GM21423 (cell line): ENCODE results near the gene TEX2.

ENCODE experiments used
- ATAC-seq: cut with Tn5 transposase; IDR thresholded peaks from one replicate; pipeline ENCODE4 v1.9.1; 2021; ENCODE audit warnings: mild to moderate bottlenecking, moderate library complexity; ENCODE audit not compliant: unreplicated experiment

Gene TEX2

GRCh38 chr17:64270885-64271284 lies 7.8 kb upstream of the TEX2 start:
- no peak for ATAC-seq

- no peak for ATAC-seq
These were observed 6.9 kb upstream of the TEX2 start for GRCh38 chr17:64269687-64270649.

- no peak for ATAC-seq
These were observed 1.8 kb upstream of the TEX2 start for GRCh38 chr17:64264891-64265290.

- ATAC-seq, result peak; percentile 28
These were observed 661 bp downstream of the TEX2 start for GRCh38 chr17:64262198-64262999.

DNA sequence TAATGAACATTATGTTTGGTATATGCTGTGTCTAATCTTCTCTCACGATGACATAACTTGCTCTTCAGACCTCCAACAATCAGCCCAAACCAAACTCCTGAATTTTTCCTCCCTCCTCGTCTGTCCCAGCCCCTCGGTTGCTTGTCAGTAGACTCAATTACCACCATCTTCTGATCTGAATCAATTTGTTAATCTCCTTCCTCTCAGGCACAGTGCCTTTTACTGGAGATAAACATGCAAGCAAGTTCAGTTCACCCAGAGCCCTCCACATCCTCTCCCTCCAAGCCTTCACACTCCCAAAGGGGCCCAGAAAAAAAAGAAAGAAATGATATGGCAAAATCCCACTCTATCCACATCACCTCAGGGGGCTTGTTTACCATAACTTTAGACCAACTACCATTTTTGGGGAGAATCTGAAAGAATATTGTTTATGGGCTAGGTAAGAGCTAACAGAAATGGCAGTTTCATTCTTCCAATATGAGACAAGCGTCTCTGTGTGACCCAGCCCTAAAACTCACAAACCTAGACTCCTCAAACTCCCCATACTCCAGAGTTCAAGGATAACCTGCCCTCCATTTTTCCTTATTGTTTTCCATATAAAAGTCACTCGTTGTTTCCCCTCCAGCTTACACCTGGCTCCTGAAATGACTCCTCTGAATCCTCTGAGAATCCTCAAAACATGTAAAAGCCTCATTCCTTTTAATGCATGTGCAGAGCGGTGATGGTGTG lies 1.5 kb downstream of the TEX2 start:
- no peak for ATAC-seq

- no peak for ATAC-seq
These were observed 2.2 kb downstream of the TEX2 start for GRCh38 chr17:64260886-64261285.

- ATAC-seq, result no peak
These were observed 3.1 kb downstream of the TEX2 start for GRCh38 chr17:64259922-64260321.

GRCh38 chr17:64259426-64259825 lies 3.6 kb downstream of the TEX2 start:
- ATAC-seq, result no peak

DNA sequence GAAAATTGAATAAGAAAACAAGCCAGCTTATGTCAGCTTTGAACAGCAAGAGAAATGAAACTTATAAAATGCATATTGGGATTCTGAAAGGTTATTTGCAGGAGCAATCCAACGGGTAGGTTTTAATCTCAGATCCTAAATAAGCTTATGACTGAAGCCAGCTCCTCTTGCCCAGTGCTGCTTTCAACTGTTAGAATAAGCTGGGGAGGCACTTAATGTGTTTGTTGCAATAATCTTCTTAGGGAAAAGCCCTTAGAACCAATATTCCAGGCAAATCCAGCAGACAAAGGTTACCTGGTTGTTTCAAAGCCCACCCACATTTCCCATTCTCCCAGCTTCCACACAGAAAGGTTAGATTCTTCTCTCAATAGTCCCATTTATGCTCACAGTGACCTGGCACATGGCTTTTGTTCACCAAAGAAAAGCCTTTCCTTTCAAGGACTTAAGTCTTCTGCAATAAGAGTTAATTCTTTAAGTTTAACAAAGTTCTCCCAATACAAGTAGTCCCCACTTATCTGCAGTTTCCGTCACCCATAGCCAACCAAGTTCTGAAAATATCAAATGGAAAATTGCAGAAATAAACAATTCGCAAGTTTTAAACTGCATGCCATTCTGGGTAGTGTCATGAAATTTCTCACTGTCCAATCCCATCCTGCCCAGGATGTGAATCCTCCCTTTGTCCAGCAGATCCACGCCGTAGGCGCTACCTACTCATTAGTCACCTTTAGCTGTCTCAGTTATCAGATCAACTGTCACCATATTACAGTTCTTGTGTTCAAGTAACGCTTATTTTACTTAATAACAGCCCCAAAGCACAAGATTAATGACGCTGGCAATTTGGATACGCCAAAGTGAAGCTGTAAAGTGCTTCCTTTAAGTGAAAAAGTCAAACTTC lies 5.9 kb downstream of the TEX2 start:
- no peak for ATAC-seq

GRCh38 chr17:64255764-64256163 lies 7.3 kb downstream of the TEX2 start:
- no peak for ATAC-seq

DNA sequence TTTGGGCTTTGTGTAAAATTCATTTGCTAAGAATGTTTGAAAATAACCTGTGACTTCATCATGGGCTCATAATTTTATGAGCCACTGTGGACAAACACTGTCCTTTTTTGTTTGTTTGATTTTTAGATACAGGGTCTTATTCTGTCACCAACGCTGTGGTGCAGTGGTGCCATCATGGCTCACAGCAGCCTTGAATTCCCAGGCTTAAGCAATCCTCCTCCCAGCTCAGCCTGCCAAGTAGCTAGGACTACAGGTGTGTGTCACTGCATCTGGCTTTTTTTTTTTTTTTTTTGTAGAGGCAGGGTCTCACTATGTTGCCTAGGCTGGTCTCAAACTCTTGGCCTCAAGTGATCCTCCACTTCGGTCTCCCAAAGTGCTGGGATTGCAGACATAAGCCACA lies 8.3 kb downstream of the TEX2 start:
- no peak for ATAC-seq

DNA sequence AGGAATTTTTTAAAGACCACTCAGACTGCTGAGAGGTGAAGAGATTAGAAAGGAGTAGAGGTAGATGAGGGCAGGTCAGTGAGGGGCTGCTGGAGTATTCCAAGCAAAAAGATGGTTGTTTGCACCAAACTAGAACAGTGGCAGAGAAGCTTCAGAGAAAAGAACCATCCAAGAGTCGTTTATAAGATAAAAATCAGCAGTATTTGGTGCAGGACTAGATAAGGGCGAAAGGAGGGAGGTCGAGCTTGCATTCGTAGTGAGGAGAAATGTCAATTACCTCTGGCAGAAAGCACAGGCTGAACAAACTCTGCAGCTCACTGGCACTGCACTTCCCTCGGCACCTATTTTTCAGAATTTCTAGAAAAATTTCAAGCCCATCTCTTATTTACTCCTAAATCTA lies 9.6 kb downstream of the TEX2 start:
- no peak for ATAC-seq

DNA sequence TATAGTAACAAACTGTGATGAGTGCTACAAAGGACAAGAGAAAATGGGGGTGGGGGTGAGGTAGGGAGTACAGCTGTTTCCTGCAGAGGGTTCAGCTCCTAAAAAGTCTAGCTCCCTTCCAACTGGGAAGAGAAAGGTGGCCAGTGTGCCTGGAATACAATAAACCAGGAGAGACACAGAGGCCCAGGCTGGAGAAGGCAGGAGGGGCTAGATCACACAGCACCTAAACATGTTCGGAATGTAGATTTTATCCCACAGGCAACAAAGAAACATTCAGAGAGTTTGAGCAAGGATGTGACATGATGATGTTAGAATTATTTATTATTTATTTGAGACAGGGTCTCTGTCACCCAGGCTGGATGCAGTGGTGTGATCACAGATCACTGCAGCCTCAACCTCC lies 10.2 kb downstream of the TEX2 start:
- no peak for ATAC-seq

- ATAC-seq, result no peak
These were observed 12.7 kb downstream of the TEX2 start for GRCh38 chr17:64250233-64250835.

DNA sequence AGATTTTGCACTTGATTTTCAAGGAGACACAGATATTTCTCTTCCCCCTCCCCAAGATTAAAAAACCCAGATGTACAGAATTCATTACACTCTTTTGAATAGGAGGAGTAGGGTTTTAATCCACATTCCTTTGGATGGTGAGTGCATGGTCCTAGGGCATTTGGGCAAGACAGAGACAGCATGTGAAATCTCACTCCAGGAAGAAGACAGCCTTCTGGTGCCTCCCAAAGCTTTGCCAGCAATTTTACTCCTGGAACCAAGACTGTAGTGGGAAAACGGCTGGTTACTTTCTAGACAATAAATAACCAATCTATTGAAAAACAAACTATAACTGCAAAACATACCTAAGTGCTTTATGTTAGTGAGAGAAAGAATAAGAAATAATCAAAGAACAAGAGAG lies 15.2 kb downstream of the TEX2 start:
- no peak for ATAC-seq

- no peak for ATAC-seq
These were observed 17.6 kb downstream of the TEX2 start for GRCh38 chr17:64245218-64246145.

DNA sequence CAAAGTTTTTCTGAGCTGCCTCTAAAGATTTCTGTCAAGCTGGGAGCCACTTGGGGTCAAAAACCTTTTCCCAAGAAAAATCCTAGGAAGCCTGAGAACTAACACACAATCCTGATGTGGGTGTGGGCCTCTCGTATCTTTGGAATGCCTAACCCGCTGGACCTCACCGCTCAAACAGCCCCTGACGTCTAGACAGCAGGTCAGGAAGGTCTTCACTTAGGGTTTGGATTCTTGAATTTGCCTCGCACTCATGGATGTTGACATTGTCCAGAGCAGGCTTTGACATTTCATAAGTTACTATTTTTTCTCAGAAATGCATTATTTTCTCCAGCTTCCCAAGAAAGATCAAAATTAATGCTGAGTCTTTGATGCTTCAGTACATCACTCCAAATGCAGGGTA lies 18.9 kb downstream of the TEX2 start:
- ATAC-seq, result no peak

DNA sequence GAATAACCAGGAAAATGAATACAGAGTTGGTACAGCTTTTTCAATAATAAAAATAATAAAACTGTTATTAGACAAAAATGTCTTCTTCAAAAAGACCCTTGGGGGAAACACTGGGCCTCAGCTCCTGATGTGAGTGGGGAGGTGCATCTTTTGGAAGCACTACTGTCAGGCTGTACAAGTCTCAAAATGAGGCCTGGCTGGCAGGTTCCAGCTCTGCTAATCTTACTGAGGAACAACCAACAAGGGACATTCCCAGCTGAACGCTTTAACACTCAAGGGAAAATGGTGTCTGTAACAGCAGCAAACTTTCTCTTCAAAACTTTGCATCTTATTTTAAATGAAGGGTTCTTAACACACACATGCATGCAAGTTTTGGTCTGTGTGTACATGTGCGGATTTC lies 19.7 kb downstream of the TEX2 start:
- no peak for ATAC-seq

DNA sequence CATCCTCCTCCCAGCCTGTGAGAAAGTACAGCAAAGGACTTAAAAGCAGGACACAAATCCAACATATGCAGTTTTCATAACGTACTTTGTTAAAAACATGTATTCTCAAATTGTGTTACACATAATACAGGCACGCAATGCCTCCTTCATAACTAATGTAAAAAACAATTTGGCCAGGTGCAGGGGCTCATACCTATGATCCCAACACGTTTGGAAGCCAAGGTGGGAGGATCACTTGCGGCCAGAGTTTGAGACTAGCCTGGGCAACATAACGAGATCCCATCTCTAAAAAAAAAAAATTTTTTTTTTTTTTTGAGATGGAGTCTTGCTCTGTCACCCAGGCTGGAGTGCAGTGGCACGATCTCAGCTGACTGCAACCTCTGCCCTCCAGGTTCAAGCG lies 20.4 kb downstream of the TEX2 start:
- no peak for ATAC-seq
